GM18519 (cell line): Measurements from ENCODE around the gene WDR49.
"Not testable (repeated sequence)": the region's sequence is repeated elsewhere in the genome, so short reads cannot be mapped to it uniquely, and the experiment has no call there.

Experiments used
- ATAC-seq: cut with Tn5 transposase; IDR thresholded peaks from one replicate; pipeline ENCODE4 v1.9.1; 2021; ENCODE audit warnings: mild to moderate bottlenecking, moderate library complexity; ENCODE audit not compliant: unreplicated experiment, low FRiP score

Gene WDR49

DNA sequence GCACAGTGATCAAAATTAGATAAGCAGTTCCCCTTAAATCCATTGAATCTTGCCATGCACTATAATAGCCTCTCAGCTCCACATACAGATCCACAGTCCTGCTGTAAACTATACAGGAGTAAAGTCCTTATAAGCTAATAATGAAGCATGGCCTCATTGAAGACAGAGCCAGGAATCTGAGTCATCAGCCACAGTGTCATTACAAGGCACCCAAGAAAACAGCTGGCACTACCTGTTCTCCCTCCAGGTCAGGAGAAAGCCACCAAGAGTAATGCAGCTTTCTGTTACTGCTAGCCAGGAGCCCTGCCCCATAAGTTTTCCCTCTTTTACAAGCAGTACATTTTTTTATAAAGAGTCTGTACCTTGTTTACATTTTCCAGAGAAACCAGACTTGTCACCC, 27.3 kb downstream of the WDR49 start:
- ATAC-seq, result no peak

DNA sequence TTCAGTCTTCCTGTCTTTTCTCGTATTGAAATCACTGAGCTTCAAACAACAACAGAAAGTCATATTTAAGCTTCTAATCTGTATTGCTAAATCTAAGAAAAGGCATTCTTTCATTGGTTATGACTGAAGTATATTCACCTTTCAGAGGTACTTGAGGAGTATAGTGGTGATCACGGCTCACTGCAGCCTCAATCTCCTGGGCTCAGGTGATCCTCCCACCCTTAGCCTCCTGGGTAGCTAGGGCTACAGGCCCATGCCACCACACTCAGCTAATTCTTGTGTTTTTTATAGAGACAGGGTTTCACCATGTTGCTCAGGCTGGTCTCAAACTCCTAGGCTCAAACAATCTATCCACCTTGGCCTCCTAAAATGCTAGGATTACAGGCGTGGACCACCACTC, 38.7 kb downstream of the WDR49 start:
- no peak for ATAC-seq

DNA sequence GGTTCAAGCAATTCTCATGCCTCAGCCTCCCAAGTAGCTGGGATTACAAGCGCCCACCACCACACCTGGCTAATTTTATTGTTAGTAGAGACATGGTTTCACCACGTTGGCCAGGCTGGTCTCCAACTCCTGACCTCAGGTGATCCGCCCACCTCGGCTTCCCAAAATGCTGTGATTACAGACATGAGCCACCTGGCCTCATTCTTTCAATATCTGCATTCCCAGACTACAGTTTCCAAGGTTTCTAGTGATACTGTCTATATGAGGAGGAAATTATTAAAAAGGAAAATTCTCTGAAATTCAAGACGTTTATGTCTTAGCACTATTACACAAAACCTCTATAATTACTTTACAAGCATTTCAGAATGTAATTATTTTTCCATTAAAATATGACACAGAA, 39.5 kb downstream of the WDR49 start:
- not testable (repeated sequence) for ATAC-seq

DNA sequence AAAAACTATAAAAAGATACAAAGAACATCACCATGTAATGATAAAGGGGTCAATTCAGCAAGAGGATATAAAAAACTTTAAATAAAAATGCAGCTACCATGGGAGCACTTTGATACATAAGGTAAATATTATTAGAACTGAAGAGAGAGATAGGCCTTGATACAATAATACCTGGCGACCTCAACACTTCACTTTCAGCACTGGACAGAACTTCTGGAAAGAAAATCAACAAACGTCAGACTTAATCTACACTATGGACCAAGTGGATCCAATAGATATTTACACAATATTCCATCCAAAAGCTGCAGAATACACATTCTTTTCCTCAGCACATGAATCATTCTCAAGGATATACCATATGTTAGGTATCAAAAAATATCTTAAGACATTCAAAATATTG, 42.0 kb downstream of the WDR49 start:
- no peak for ATAC-seq

- ATAC-seq, result no peak
These were observed 44.6 kb downstream of the WDR49 start for GRCh38 chr3:167609156-167609555.

DNA sequence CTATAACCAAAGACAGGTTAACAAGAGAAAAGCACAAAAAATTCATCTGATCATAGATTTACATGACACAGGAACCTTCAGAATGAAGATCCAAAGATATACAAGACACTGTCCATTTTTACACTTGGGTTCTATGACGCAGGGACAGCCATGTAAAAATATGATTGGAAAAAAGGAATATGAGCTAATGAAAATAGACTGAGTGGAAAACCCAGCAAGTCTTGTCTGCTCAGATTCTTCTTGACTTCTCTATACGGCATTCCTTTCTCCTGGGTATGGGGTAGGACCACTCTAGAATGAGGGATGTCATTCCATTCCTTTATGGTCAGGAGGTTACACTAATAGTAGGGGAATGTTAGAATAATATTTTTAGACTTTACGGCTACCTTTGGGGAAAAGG, 46.9 kb downstream of the WDR49 start:
- no peak for ATAC-seq

- ATAC-seq, result no peak
These were observed 47.9 kb downstream of the WDR49 start for GRCh38 chr3:167605871-167606270.

DNA sequence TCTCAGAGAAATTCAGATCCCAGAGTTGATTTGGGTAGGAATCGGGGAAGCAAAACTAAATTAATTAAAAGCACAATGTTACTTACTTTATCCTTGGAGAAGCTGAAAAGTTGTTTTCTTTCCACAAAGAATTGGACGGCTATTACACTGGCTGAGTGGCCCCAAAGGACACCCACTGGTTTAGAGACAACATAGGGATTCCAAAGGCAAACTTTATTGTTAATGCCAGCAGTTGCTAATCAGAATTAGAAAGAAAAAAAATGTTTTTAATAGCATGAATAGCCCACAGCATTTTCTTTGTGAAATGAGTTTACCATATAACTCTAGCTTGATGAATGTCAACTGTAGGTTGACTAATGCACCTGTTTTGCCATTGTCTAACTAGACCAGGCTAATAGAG, 51.7 kb downstream of the WDR49 start:
- no peak for ATAC-seq

DNA sequence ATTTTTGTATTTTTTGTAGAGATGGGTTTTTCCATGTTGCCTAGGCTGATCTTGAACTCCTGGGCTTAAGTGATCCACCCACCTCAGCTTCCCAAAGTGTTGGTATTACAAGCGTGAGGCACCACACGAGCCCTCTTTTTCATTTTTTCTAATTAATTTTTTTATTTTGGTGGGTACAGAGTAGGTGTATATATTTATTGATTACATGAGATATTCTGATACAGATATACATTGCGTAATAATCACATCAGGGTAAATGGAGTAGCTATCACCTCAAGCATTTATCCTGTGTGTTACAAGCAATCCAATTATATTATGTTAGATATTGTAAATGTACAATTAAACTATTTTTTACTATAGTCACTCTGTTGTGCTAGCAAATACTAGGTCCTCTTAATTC, 66.1 kb downstream of the WDR49 start:
- no peak for ATAC-seq

GRCh38 chr3:167575000-167575600, 78.6 kb downstream of the WDR49 start:
- no peak for ATAC-seq

- no peak for ATAC-seq
These were observed 80.8 kb downstream of the WDR49 start for GRCh38 chr3:167572991-167573390.

DNA sequence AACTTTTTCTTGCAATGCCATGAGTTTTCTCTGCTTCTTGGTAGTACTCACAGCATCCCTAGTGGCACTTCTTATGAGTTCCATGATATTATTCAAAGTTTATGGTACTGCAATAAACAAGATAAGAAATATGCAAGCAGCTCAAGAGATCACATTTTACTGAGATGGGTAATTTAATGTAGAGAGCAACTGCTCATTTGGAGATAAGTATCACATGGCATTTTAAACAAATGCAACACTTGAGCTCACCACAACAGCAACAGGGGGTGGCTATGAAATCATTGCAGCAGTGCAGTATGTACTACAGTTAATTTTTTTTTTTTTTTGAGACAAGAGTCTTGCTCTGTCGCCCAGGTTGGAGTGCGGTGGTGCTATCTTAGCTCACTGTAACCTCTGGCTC, 85.1 kb downstream of the WDR49 start:
- no peak for ATAC-seq

DNA sequence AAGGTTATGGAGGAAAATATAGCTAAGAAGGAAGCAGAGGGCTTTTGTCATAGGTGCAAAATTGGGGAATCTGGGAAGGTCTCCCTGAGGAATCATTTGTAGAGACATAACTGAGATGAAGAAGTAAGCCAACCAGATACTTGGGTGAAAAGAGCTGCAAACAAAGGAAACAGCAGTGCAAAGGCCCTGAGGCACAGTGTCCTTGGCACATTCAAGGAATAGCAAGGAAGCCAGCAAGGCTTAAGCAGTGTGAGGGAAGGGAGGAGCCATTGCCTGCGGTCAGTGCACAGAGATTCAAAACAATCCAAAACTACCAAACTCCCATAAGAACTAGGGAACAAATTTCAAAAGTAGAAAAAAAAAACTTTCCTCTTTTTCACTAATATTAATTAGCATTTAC, 88.3 kb downstream of the WDR49 start:
- no peak for ATAC-seq

GRCh38 chr3:167564612-167565011, 89.1 kb downstream of the WDR49 start:
- ATAC-seq, result no peak

DNA sequence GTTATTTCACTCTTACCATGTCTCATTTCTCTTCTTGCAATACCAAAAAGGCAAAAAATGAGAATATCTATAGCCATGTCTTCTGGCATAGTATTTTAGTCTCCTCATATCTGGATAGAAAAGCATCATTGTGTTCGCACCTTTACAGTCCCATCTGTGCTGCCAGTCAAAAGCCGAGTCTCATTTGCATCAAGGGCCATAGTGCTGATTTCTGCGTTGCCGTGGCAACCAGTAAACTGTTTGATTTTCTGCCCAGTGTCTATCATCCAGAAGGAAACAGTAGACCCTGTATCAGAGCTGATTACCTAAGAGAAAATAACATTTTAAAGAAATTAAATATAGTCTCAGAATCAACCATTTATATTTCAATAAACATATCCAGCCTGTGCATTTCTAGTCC, 93.8 kb downstream of the WDR49 start:
- no peak for ATAC-seq

- no peak for ATAC-seq
These were observed 98.8 kb downstream of the WDR49 start for GRCh38 chr3:167554898-167555297.

DNA sequence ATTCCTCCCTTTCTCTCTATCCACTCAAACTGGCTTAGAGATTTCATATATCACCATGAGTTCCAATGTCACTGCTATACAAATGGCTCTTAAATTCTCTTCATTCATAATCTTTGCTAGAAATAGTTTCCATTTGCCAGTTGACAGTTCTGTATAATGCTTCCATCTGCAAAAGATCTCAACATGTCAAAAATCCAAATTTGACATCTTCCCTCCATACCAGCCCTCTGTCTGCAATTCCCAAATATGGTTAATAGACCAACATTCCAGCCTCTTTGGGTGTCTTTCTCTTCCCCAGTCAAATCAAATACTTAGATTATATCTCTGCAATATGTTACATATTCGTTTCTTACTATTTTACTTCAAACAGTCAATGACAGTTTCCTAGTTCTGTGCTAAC, 115.7 kb downstream of the WDR49 start:
- ATAC-seq, result no peak

DNA sequence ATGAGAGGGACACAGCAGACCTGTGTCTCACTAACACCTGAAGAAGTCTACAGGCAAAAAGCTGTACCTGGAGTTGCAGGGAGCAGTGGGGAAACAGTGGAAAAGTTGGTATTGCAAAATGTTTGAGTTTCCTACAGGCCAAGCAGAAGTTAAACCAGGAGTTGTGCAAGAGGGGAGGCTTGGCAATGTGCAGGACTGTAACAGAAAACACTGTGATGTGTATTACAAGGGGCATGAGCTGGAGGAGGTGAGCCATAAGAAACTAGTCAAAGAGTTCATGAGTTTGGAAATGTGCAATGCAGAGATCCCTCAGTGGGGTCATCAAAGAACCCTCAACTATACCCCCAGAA, 132.8 kb downstream of the WDR49 start:
- no peak for ATAC-seq

DNA sequence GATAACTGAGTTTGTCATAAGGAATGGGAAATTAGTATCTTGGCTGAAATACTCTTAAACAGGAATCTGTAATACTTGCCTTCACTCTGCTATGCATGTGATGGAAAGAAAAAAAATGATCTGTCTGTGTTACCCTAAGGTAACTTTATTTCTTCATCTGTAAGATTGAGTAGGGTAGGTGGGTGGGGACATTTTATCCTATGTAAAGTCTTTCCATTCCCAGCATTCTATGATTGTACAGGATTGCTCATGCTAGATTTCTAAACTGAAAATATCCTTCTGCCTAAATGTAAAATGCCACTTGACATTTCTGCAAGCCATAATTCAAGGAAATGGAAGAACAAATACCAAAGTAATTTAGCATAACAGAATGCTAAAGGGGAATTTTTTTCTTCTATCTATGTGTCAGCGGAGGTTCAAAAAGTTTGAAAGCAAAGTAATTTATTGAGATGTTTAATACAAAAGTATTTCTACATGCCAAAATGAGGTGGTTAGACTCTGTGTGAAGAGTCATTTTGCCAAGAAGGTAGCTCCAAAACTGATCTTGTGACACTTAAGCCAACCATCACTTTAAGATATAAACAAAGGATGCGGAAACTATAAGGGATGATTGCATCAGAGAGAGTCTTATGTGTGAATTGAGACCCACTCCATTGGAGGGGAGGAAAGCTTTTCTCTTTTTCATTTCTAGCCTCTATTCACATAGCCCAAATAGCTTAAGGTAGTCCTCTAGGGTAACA, 133.3 kb downstream of the WDR49 start:
- ATAC-seq, result no peak

- no peak for ATAC-seq
These were observed 145.8 kb downstream of the WDR49 start for GRCh38 chr3:167507954-167508353.

DNA sequence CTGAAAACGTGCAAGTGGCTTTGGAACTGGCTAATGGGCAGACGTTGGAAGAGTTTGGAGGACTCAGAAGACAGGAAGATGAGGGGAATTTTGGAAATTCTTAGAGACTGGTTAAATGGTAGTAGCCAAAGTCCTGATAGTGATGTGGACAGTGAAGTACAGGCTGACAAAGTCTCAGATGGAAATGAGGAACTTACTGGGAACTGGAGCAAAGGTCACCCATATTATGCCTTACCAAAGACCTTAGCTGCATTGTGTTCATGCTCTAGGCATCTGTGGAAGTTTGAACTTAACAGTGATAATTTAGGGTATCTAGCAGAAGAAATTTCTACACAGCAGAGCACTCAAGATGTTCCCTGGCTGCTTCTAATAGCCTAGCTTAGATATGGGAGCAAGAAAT, 151.3 kb downstream of the WDR49 start:
- no peak for ATAC-seq

GRCh38 chr3:167501941-167502340, 151.8 kb downstream of the WDR49 start:
- no peak for ATAC-seq

DNA sequence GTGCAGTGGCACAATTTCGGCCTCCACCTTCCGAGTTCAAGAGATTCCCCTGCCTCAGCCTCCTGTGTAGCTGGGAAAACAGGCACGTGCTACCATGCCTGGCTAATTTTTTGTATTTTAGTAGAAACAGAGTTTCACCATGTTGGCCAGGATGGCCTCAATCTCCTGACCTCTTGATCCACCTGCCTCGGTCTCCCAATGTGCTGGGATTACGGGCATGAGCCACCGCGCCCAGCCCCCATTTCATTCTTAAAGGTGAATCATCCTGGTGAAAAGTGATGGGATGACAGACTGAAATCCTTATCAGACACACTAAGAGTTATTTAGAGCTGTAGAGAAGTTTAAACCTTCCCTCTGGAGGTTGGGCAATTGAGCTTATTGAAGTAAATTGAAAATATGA, 155.8 kb downstream of the WDR49 start:
- ATAC-seq, result no peak
